ENCODE data around the gene PKP3. TPM values are rescaled to one million over a fixed set of nuclear protein-coding genes. Genes with fewer than 3 reads are reported as not detected.

Gene PKP3
- total RNA-seq, 1 donor from 2014 or later, result not detected

- Histone ChIP-seq H3K9me3 (no peaks in the 10 kb centered on the region), H3K4me3 (no peak overlapping the region), H3K27me3 (no peaks in the 10 kb centered on the region), H3K36me3 (no peaks in the 10 kb centered on the region), H3K4me1 (no peaks in the 10 kb centered on the region), H3K27ac (no peak overlapping the region)
- TF ChIP-seq CTCF (IDR thresholded peaks at IDR 0.05), result no peak
- intact Hi-C loops (cut with DNase I), result no loop called here
- DNase-seq (ENCODE audit: low spot score in 2 of 2), result no peak
These were observed 31.3 kb downstream of the PKP3 start for GRCh38 chr11:425301-425700.

- no peak overlapping the region for H3K27ac ChIP-seq
- no peak for TF ChIP-seq CTCF (IDR thresholded peaks at IDR 0.05)
- H3K4me1 ChIP-seq, result no peaks in the 10 kb centered on the region
- H3K36me3 ChIP-seq, result no peaks in the 10 kb centered on the region
- H3K9me3 ChIP-seq, result no peaks in the 10 kb centered on the region
- no peak for DNase-seq (ENCODE audit: low spot score in 2 of 2)
- no peak overlapping the region for H3K4me3 ChIP-seq
- H3K27me3 ChIP-seq, result no peaks in the 10 kb centered on the region
- intact Hi-C loops (cut with DNase I), result no loop called here
These were observed 32.8 kb downstream of the PKP3 start for GRCh38 chr11:426851-427250.

- H3K4me3 ChIP-seq, result no peak overlapping the region
- H3K27ac ChIP-seq, result no peak overlapping the region
- no peak for TF ChIP-seq CTCF (IDR thresholded peaks at IDR 0.05)
- no peaks in the 10 kb centered on the region for H3K4me1 ChIP-seq
- H3K36me3 ChIP-seq, result no peaks in the 10 kb centered on the region
- no peaks in the 10 kb centered on the region for H3K27me3 ChIP-seq
- no peaks in the 10 kb centered on the region for H3K9me3 ChIP-seq
- intact Hi-C loops (cut with DNase I), result no loop called here
- DNase-seq (ENCODE audit: low spot score in 2 of 2), result no peak
These were observed 34.3 kb downstream of the PKP3 start for GRCh38 chr11:428295-428694.

GRCh38 chr11:429391-429790 lies 35.4 kb downstream of the PKP3 start:
- no peak for TF ChIP-seq CTCF (IDR thresholded peaks at IDR 0.05)
- intact Hi-C loops (cut with DNase I), result no loop called here
- DNase-seq (ENCODE audit: low spot score in 2 of 2), result no peak

GRCh38 chr11:429931-430456 lies 36.0 kb downstream of the PKP3 start:
- Histone ChIP-seq H3K4me3 (no peak overlapping the region), H3K9me3 (no peaks in the 10 kb centered on the region), H3K36me3 (no peaks in the 10 kb centered on the region), H3K4me1 (no peaks in the 10 kb centered on the region), H3K27me3 (no peaks in the 10 kb centered on the region), H3K27ac (no peak overlapping the region)
- intact Hi-C loops (cut with DNase I), result no loop called here
- no peak for DNase-seq (ENCODE audit: low spot score in 2 of 2)
- no peak for TF ChIP-seq CTCF (IDR thresholded peaks at IDR 0.05)

More at GRCh38 chr11:429391-429790, 35.4 kb downstream of the PKP3 start:
- H3K4me1 ChIP-seq, result no peaks in the 10 kb centered on the region
- H3K36me3 ChIP-seq, result no peaks in the 10 kb centered on the region
- no peak overlapping the region for H3K27ac ChIP-seq
- H3K4me3 ChIP-seq, result no peak overlapping the region
- no peaks in the 10 kb centered on the region for H3K27me3 ChIP-seq
- H3K9me3 ChIP-seq, result no peaks in the 10 kb centered on the region

- Histone ChIP-seq H3K9me3 (no peaks in the 10 kb centered on the region), H3K4me3 (no peak overlapping the region), H3K4me1 (no peaks in the 10 kb centered on the region), H3K36me3 (no peaks in the 10 kb centered on the region), H3K27ac (no peak overlapping the region), H3K27me3 (no peaks in the 10 kb centered on the region)
- TF ChIP-seq CTCF (IDR thresholded peaks at IDR 0.05), result no peak
- no peak for DNase-seq (ENCODE audit: low spot score in 2 of 2)
- intact Hi-C loops (cut with DNase I), result no loop called here
These were observed 37.9 kb downstream of the PKP3 start for GRCh38 chr11:431921-432320.
